Measurements from ENCODE around the gene ZNF845.

DNA sequence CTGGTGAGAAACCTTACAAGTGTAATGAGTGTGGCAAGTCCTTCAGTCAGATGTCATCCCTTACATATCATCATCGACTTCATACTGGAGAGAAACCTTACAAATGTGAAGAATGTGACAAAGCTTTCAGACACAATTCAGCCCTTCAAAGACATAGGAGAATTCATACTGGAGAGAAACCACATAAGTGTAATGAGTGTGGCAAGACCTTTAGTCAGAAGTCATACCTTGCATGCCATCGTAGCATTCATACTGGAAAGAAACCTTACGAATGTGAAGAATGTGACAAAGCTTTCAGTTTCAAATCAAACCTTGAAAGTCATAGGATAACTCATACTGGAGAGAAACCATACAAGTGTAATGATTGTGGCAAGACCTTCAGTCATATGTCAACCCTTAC, 47.8 kb downstream of the ZNF845 start:
- TF ChIP-seq POLR2A (IDR thresholded peaks at IDR 0.05) = no peak
- TF ChIP-seq, protein P1, sequence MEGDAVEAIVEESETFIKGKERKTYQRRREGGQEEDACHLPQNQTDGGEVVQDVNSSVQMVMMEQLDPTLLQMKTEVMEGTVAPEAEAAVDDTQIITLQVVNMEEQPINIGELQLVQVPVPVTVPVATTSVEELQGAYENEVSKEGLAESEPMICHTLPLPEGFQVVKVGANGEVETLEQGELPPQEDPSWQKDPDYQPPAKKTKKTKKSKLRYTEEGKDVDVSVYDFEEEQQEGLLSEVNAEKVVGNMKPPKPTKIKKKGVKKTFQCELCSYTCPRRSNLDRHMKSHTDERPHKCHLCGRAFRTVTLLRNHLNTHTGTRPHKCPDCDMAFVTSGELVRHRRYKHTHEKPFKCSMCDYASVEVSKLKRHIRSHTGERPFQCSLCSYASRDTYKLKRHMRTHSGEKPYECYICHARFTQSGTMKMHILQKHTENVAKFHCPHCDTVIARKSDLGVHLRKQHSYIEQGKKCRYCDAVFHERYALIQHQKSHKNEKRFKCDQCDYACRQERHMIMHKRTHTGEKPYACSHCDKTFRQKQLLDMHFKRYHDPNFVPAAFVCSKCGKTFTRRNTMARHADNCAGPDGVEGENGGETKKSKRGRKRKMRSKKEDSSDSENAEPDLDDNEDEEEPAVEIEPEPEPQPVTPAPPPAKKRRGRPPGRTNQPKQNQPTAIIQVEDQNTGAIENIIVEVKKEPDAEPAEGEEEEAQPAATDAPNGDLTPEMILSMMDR (IDR thresholded peaks at IDR 0.05) = no peak

All from adrenal gland (tissue), 5 donors.